NCI-H1092 (cell line): ENCODE results near the gene PLAGL2.

Source experiments
- DNase-seq: peaks from one replicate; lab custom pipeline; 2025; lab: John Stamatoyannopoulos, UW

PLAGL2 gene

DNA sequence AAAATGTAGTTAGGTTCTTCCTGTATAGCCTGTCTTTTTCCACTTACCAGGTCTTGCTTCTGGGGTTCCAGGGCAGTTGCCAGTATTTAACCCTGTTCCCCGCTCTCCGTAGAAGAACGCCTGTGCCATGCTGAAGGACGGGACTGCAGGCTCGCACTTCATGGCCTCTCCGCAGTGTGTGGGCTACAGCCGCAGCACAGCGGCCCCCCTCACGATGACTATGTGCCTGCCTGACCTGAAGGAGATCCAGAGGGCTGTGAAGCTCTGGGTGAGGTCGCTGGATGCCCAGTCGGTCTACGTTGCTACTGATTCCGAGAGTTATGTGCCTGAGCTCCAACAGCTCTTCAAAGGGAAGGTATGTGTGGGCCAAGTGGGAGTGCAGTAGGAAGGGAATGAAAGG is 23.2 kb upstream of the PLAGL2 start:
- DNase-seq: no peak

DNA sequence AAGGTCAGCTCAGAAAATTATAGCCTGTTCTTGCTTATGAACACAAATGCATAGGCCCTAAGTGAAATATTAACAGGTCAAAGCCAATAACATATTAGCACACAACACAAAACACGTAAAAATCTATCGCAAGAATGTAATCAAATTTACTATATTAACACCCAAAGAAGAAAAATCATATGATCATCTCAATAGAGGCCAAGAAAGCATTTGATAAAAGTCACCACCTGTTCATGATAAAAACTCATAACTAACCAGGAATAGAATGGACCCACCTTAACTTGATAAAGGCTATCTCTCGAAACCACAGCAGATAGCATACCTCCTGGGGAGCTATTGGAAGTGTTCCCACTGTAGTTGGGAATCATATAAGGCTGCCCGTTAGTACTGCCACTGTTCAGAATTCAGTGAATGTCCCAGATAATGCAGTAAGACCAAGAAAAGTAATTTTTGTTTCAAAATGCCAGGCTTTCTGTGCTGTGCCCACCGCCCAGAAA is 21.8 kb upstream of the PLAGL2 start:
- no peak for DNase-seq

DNA sequence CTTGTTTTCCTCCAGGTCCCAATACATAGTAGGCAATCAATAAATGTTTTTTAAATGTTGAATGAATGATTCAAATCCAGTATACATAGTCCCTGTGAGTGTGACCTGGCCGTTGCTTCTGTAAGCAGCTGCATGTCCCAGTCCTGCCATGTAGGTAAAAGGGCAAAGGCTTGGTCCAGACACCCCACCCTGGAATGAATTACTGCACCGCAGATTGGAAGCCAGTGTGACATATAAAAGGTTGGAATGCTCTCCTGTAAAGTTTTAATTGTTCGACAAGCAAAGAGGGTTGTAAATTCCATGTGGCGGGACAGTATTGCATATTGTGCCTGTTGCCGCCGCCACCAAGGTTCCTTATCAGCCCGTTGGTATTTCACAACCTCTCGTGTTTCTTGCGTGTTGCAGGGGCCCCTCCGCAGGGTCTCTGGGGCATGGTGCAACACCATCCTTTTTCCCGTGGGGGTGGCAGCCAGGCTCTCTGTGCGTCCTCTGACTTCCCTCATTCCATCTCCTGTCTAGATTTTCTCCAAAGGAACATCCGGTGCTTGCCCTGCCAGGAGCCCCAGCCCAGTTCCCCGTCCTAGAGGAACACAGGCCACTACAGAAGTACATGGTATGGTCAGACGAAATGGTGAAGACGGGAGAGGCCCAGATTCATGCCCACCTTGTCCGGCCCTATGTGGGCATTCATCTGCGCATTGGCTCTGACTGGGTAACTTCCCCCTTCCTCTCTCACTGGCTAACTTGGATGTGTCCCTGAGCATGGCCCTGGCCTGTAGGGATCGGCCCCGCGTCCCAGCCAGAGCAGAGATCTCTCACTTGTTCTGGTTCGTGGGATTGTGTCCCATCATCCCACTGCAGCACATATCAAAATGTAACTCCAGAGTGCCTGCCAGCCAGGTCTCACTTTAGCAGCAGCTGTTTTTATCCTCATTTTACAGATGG is 20.5 kb upstream of the PLAGL2 start:
- DNase-seq: no peak

DNA sequence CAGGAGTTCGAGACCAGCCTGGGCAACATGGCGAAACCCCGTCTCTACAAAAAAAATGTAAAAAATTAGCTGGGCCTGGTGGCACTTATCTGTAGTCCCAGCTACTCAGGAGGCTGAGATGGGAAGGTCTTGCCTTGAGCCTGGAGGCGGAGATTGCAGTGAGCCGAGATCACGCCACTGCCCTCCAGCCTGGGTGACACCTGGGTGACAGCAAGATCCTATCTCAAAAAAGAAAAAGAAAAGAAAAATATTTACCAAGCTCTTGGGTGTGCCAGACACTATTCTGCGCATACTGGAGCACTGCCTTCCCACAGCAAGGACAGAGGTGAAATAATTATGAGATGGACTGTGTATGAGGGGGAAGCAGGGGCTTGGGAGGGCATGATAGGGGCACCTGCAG is 19.8 kb upstream of the PLAGL2 start:
- DNase-seq: no peak

DNA sequence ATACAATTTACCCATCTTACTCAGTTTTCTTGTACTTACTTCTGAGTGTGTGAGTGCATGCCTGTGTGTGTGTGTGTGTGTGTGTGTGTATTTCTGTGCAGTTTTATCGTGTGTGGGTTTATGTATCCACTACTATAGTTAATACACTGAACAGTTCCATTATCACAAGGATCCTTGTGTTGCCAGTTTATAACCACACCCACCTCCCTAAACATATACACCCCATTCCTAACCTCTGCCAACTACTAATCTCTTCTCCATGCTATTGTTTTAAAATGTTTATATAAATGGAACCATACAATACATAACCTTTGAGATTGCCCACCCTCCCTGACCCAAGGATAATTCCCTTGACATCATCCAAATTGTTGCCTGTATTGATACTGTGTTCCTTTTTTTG is 18.8 kb upstream of the PLAGL2 start:
- DNase-seq: no peak

DNA sequence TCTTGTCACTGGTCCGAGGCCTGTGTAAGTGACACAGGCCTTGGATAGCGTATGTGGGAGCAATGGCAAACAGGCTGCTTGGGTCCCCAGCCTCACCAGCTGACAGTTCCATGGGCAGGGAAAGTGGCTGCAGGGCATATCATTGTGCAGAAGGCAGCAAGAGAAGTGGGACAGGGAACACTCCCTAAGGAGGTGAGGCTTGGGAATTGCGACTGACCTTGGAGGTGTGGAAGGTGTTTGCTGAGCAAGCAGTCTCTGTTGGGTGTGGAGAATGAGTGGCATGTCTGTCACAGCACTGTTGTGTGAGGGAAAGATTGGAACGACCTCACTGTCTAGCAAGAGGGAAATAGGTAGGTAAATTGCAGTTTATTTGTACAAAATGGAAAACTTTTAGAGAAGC is 16.9 kb upstream of the PLAGL2 start:
- DNase-seq: no peak

DNA sequence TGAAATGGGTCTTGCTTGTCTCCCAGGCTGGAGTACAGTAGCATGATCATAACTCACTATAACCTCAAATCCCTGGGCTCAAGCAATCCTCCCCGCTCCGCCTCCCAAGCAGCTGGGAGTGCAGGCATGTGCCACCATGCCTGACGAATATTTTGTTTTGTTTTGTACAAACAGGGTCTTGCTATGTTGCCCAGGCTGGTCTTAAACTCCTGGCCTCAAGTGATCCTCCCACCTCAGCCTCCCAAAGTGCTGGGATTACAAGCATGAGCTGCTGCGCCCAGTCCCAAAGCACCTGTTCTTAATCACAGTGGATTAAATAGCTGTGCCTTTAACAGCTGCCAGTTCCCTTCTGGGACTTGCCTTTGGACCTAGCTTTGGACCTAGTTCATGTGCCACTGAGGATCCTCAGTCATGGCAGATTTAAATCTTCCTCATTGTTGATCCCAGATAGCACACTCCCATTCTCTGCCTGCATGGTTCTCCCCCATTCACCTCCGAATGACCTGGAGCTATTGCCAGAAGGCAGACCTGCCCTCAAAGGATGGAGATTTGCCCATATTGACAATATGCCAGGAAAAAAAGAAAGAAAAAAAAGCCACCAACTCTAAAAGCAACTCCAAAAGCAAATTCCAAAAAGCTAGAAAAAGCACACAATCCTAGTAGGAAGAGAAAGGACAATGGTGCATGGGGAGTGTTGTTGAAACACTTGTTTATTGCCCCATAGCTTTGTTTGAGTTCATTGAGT is 10.8 kb upstream of the PLAGL2 start:
- no peak for DNase-seq

DNA sequence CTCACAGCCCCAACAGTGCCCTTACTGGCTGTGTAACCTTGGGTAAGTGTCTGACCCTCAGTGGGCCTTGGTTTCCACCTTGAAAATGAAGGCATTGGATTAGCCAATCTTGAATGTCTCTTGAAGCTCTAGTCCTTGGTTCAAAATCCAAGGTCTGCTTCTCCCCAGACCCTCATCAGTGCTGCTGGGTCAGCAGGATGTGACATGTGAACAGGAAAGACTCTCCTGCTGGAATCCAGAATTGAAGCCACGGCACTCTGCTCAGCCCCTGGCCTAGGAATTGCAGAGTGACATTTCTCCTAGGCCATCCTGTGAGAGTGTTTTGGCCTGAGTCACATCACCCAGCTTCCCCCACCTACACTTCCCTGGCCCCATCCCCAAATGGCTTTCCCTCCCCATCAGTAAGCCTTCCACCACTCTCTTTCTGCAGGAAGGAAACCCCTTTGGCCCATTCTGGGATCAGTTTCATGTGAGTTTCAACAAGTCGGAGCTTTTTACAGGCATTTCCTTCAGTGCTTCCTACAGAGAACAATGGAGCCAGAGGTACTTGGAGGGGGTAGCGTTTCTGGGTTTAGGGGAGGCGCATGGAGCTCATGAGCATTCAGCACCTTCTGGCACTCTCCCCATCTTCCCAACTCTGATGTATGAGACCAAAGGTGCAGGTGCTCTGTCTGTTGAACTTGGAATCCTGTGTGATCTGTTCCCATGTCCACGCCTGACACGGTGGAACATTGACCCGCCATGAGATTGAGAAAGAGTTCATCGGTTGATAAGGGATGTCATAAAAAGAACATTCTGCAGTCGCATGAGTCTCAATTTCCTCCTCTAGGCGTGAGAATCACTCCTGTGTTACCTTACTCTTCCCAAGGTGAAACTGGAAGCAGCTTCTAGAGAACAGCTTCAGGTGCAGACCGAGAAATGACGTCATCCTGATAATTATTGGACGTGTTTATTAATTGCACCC is 8.9 kb upstream of the PLAGL2 start:
- no peak for DNase-seq

DNA sequence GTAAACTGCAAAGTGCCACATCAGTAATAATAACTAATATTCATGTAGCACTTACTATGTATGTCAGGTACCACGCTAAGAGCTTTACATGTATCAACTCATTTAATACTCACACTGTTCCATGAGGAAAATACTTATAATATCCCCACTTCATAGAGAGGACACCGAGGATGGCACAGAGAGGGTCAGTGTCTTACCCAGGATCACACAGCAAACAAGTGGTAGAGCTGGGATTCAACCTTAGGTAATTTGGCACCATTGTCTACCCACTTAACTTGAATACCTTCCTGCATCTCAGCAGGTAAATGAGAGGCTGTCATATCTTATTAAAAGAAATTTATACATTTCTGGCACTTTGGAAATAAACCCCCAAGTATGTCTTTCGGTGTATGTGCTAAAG is 8.2 kb upstream of the PLAGL2 start:
- no peak for DNase-seq

DNA sequence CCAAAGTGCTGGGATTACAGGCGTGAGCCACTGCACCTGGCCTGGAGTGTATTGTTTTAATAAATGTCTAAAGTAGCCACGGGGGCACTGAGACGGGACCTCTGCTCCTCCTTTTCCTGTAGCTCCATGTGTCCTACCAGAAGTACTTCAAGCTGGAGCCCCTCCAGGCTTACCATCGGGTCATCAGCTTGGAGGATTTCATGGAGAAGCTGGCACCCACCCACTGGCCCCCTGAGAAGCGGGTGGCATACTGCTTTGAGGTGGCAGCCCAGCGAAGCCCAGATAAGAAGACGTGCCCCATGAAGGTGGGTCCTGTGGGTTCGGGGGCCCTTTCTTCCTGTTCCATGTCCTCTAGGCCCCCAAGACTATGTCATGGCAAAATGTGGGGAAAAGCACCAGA is 7.6 kb upstream of the PLAGL2 start:
- no peak for DNase-seq

DNA sequence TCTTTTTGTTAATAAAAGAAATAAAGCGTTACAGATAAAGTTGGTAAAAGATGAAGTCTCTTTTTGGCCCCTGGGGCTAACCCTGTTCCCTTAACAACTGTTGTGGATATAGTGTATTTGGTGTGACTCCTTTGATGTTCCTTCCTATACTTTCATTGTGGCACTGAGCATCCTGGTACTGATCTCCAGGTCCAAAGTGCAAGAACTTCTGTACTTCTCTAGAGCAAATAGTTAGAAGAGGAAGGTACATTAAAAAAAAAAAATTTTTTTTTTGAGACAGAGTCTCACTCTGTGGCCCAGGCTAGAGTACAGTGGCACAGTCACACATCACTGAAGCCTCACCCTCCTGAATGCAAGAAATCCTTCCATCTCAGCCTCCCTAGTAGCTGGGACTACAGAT is 6.3 kb upstream of the PLAGL2 start:
- DNase-seq: no peak

DNA sequence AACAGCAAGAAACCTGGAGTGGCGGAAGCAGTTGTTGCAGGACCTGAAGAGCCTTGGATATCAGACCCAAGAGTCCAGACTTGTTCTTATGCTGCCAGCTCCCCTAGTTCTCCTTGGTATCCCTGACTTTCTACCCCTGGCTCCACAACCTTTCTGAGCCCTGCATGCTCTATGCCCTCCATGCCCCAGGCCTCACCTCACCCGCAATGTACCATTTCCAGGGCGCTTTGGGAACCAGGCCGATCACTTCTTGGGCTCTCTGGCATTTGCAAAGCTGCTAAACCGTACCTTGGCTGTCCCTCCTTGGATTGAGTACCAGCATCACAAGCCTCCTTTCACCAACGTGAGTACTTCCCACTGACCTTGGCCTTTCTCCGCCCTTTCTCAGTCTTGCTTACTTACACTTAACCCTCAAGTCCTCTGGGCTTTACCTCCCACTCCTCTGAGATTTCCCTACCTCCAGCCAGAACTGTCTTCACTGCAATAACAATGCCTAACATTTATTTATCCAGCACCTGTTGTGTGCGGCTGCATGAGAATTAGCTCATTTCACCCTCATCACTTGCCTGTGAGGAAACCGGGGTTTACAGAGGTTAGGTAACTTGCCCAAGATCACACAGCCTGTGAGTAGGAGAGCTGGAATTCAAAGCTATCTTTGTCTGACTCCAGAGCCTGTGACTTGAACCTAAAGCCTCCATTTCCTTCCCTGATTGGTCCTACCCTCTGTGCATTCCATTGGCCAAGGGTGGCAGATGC is 2.5 kb upstream of the PLAGL2 start:
- no peak for DNase-seq

DNA sequence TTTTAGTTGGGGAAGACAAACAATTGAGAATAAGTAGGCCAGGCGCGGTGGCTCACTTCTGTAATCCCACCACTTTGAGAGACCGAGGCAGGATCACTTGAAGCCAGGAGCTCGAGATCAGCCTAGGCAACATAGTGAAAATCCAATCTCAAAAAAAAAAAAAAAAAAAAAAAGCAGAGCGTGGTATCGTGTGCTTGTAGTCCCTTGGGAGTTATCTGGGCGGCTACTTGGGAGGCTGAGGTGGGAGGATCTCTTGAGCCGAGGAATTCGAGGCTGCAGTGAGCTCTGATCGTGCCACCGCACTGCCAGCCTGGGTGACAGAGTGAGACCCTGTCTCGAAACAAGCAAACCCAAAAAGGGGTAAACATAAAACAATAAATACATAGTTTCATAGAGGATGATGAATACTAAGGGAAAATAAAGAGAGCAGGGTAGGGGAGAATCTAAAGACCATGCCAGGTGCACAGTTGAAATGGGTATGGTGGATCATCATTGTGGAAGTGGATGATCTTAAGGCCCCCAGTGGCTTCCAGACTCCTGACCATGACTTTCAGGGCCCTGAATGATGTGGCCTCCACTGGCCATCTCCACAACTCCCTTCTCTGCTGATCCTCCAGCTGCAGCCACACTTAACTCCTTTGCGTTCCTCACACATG is 1.1 kb upstream of the PLAGL2 start:
- no peak for DNase-seq

DNA sequence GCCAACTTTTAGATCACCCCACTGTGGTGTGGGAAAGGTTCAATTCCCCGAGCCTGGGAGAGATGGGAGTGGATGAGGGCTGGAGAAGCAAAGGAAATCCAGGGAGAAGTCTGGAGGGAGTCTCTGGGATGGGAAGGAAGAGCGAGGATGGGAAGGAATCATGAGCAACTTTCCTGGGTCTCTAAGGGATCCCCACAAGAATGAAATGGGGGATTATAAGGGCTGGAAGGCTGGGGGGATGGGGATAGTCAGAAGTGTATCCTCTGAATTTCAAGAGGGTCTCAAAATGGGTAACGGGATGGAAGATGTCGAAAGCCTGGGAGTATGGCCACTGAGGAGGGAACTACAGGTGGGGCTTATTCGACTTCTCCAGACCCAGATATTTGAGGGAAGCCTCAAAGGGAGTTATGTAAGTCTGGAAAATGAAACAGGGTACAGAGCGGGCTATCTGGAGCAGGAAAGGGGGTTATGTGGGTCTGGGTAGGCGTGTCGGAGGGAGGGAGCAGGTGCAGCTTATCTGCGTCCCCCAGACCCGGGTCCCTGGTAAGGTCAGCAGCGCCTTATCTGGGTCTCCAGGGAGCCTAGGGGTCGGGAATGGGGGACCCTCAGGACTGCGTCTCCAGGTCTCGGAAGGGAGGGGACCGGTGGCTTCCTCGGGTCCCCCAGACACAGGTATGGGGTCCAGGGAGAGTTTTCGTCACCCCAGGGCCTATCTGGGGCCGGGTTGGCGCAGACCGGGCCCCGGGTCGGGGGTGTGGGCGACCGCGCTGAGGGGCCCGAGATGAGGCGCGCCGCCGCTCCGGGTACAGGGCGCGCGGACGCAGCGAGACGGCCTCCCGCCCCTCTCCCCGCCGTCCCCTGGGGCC is 550 bp downstream of the PLAGL2 start:
- DNase-seq: no peak

DNA sequence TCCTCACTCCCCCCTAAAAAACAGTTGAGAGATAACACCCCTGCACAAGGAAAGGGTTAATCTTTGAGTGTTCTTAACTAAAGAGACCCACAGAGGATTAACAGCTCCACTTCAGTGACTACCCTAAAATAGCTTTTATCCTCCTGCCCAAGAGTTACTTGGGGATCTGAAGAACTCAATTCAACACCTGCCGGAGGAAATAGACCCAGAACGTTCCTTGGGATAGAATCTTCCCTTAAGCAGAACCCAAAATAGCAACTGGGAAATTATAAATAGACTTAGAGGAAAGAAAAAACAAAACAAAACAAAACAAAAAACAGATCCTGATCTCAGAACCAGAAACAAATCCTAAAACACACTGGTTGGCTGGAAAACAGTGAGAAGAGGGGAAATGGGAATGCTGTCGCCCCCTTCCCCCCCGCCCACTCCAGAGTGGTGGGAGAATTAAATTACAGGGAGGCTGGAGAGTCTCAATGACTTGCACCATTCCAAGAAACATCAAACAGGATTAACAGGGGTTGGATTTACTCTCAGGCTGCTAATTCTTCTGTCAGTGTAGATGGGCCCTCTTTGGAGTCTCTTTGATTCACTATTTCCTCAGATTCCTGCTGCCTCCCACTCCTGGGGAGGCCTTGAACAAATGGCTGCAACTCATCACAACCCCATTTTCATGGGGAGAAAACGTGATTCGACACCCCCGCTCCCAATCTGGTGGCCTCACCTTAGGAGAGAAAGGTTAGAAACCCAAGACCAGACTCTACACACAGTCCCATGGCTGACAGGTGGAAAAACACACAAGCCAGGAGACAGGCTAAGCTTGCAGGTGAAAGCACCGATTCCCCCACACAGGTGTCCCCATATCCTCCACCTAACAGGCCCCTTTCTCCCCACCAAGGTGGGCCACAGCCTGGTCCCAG is 1.4 kb downstream of the PLAGL2 start:
- DNase-seq: no peak

DNA sequence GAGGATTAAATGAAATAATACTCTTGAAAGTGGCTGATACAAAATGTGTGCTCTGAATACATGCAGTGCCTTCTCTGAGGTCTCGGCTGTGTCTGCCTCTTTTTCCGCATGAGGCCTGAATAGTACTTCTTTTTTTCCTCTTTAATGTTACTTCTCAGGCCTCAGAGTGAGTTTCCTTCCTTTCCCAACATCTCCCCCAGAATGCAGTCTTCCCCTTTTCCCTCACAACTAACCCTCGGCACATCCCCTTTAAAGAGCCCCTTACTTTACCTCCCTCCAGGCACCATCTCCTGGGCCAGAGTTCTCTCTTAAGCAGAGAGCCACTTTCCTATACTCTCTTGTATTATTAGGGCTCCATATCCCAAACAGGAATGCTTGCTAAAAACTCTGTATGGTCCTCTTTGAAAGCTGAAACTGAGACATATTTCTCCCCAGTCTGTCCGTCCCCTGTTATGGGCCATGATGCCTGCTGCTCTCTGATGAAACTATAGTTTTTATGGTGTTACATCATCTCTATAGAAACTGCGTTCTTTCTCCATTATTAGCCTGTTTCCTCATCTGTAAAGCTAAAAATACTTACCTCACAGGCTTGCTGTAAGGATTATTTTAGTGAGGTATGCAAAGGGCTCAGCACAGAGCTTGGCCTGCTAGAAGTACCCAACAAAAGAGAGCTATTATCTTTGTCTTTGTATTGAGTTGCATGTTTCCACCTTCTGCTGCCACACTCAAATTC is 2.3 kb downstream of the PLAGL2 start:
- no peak for DNase-seq

DNA sequence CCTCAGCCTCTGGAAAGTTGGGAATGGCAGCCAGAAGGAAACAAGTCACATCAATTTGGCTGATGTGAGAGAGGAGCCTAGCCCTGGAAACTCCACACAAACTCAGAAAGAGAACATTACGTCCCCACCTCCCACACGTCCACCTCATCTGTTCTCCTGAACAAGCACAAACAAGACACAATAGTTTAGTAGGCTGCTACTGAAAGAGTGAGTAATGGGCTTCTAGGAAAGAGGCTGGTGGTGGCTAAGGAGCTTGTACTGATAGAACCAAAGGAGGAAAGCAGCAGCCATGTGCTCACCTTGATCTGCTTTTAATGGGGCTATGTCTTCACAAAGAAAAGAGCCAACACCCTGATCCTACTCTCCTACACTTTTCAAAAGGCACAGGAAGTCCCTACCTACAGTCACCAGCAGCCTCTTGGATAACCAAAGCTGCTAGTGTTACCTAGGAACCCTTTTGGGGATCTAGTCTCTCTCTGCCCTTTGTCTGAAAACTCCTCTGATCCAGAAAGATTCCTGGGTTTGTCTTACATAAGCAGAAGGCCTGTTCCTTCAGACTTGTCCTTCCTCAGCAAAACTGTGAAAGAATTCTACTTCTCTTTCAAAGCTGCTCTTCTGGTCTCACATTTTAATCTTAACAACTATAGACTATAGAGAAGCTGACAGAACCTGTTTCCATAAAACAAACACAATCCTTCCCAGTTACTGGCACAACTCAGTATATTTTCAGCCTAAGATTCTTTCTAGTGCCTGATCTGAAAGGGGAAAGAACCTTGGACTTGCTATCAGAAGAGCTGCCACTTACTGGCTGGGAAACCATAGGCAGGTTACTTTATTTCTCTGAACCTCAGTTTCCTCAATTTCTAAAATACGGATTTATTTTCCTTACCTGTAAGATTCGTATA is 3.1 kb downstream of the PLAGL2 start:
- DNase-seq: no peak
